Thoracic aorta endothelial cell (primary cell): Measurements from ENCODE around the gene SP110. TPM values are rescaled to one million over a fixed set of nuclear protein-coding genes. Genes with fewer than 3 reads are reported as not detected.

Experiments used
- total RNA-seq: library from RNA; depleted of rRNA; stranded (reverse); fragments of >200 nt; gene quantifications from 2 replicates; pipeline ENCODE4 v1.2.3, GENCODE V29; 2012

Gene SP110
- 10.0 and 12.1 TPM in 2 replicates for total RNA-seq

GRCh38 chr2:230219419-230220331, at the start of gene SP110:
Gene SP110, minus strand, starts transcription at chr2:230219984. Its CDS starts 3,057 bp downstream, at chr2:230216927.

GRCh38 chr2:230225486-230225885, 5.7 kb upstream of the SP110 start, which contains the start of gene SP140:
Gene SP140, plus strand, starts transcription at chr2:230225736. Its CDS starts 109 bp downstream, at chr2:230225845.

Other genes with a start within 250 kb of the SP110 start
- 0.13 and 0.93 TPM in 2 replicates for gene SLC16A14, start 151.1 kb downstream of the SP110 start, total RNA-seq
- 0.66 TPM in 1 of 2 replicates, not detected in the other for gene SP140, start 5.8 kb upstream of the SP110 start, total RNA-seq
- 16.0 and 25.9 TPM in 2 replicates for gene SP140L, start 107.2 kb upstream of the SP110 start, total RNA-seq
- 176 and 216 TPM in 2 replicates for gene SP100, start 196.2 kb upstream of the SP110 start, total RNA-seq